ENCODE measurements around the gene ACVR2B. TPM values are rescaled to one million over a fixed set of nuclear protein-coding genes. Genes with fewer than 3 reads are reported as not detected.

ACVR2B gene
- polyA plus RNA-seq, 3 donors from 2014 or later: 0.02 to 0.39 (median 0.04) TPM

GRCh38 chr3:38469852-38470251, 16.2 kb downstream of the ACVR2B start:
- no peak for DNase-seq
- Mint-ChIP-seq H3K27me3 (ENCODE audit: low read depth in 3 of 3) (no peaks in the 10 kb centered on the region), H3K9me3 (peaks cover 3 to 13% (median 10%) of the 10 kb centered on the region in 6 donors), H3K36me3 (peaks cover 5 to 11% (median 8%) of the 10 kb centered on the region in 3 donors), H3K4me3 (no peak overlapping the region), H3K4me1 (peaks cover 0 to 2% of the 10 kb centered on the region in 2 donors), H3K27ac (no peak overlapping the region)

DNA sequence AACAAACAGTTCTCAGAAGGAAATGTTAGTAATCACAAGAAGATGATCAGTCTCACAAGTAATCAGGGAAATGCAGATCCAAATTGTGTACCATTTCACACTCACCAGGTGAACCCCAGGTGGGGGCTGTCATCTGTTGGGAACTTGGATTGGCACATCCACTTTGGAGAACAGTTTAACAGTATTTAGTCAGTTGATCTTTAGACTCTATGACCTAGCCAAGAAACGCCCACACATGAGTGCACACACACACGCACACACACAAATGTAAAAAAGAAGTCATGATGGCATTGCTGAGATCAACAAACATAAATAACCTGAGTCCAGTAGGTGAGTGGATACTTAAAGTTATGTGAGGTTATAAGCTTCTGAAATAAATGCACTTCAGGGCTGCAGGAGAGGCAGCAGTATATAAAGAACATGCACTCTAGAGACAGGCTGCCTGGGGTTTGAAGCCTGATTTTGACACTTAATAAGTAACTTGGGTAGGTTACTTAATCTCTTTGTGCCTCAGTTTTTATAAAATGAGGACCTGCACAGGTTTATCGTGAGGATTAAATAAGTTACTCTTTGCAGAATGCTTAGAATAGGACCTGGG, 17.7 kb downstream of the ACVR2B start:
- DNase-seq: no peak
- Mint-ChIP-seq H3K4me1 (peaks cover 0 to 2% of the 10 kb centered on the region in 2 donors), H3K27me3 (ENCODE audit: low read depth in 3 of 3) (no peaks in the 10 kb centered on the region), H3K27ac (no peak overlapping the region), H3K36me3 (peaks cover 5 to 11% (median 8%) of the 10 kb centered on the region in 3 donors), H3K4me3 (no peak overlapping the region), H3K9me3 (peaks cover 3 to 13% (median 10%) of the 10 kb centered on the region in 6 donors)

GRCh38 chr3:38472342-38472741, 18.7 kb downstream of the ACVR2B start:
- DNase-seq: no peak
- no peak overlapping the region for H3K4me3 Mint-ChIP-seq
- no peaks in the 10 kb centered on the region for H3K27me3 Mint-ChIP-seq (ENCODE audit: low read depth in 3 of 3)
- peaks cover 0 to 2% of the 10 kb centered on the region in 2 donors for H3K4me1 Mint-ChIP-seq
- H3K36me3 Mint-ChIP-seq: peaks cover 5 to 11% (median 8%) of the 10 kb centered on the region in 3 donors
- H3K9me3 Mint-ChIP-seq: peaks cover 3 to 13% (median 10%) of the 10 kb centered on the region in 6 donors
- H3K27ac Mint-ChIP-seq: no peak overlapping the region

DNA sequence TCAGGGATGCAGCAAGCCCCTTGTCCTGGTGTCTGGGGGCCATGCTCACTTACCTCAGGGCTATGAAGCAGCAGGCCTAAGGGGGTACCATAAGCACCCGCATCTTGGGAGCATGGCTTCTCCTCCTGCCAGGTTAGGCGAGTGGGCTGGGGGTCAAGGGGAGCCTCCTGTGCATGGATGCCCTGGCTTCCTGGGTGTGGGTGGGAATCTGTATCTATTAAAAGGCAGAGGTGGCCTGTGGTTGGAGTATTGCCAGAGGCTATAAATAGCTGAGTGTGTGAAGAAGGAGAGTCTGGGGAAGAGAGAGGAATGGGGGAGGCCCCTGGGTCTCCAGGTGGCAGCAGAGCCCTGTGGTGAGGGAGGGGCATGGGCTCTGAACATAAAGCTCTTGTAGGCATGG, 19.5 kb downstream of the ACVR2B start:
- Mint-ChIP-seq H3K27me3 (ENCODE audit: low read depth in 3 of 3) (no peaks in the 10 kb centered on the region), H3K27ac (no peak overlapping the region), H3K4me1 (peaks cover 0 to 2% of the 10 kb centered on the region in 2 donors), H3K4me3 (no peak overlapping the region), H3K36me3 (peaks cover 5 to 11% (median 8%) of the 10 kb centered on the region in 3 donors), H3K9me3 (peaks cover 3 to 13% (median 10%) of the 10 kb centered on the region in 6 donors)
- DNase-seq: no peak

DNA sequence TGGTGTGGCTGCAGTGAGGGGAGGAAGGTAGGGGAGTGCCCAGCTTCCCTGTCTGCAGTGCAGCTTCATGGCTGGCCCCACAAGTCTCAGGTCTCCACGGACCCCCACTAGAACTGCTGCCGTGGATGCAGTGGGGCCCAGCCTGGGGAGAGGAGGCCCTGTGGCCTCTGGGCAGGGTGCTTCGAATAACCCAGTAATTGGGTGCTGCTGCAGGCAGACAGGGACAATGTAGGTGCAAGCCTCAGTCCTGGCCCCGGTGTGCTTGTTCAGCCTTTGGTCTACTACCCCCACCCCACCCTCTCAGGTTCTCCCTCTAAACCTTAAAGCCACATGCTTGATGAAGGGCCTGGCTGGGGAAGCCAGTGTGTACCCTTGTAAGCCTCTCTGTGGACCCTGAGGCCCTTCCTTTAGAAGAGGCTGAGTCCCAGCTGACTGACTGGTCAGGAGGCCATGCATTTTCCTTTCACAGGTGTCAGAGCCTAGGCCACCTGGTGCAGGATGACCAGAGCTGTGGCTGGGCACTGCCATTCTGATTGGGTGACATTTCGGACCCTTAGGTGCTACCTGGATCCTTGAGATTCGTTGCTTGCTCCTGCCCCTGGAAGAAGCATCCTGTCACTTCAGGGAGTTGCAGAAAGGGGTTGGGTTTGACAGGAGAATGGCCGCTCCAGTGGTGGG, 21.4 kb downstream of the ACVR2B start:
- DNase-seq: no peak
- H3K4me1 Mint-ChIP-seq: peaks cover 0 to 2% of the 10 kb centered on the region in 2 donors
- peaks cover 0 to 4% (median under 1%) of the 10 kb centered on the region in 3 donors for H3K36me3 Mint-ChIP-seq
- H3K9me3 Mint-ChIP-seq: peaks cover 0 to 1% (median 0%) of the 10 kb centered on the region in 6 donors
- no peaks in the 10 kb centered on the region for H3K27me3 Mint-ChIP-seq (ENCODE audit: low read depth in 3 of 3)
- H3K27ac Mint-ChIP-seq: no peak overlapping the region
- no peak overlapping the region for H3K4me3 Mint-ChIP-seq

- no peaks in the 10 kb centered on the region for H3K9me3 Mint-ChIP-seq
- H3K27me3 Mint-ChIP-seq (ENCODE audit: low read depth in 3 of 3): no peaks in the 10 kb centered on the region
- H3K27ac Mint-ChIP-seq: peak overlapping the region in 1 of 6 donors; percentile 0
- no peak overlapping the region for H3K4me3 Mint-ChIP-seq
- H3K36me3 Mint-ChIP-seq: peaks cover 0 to 4% (median 0%) of the 10 kb centered on the region in 3 donors
- DNase-seq: no peak
- H3K4me1 Mint-ChIP-seq: peaks cover 0 to 2% of the 10 kb centered on the region in 2 donors
These were observed 22.0 kb downstream of the ACVR2B start for GRCh38 chr3:38475716-38476115.

GRCh38 chr3:38476157-38476756, 22.6 kb downstream of the ACVR2B start:
- Mint-ChIP-seq H3K27me3 (ENCODE audit: low read depth in 3 of 3) (no peaks in the 10 kb centered on the region), H3K9me3 (no peaks in the 10 kb centered on the region), H3K4me3 (no peak overlapping the region), H3K4me1 (peaks cover 0 to 2% of the 10 kb centered on the region in 2 donors), H3K36me3 (peaks cover 0 to 4% (median 0%) of the 10 kb centered on the region in 3 donors), H3K27ac (peak overlapping the region in 1 of 6 donors; percentile 0)
- no peak for DNase-seq

DNA sequence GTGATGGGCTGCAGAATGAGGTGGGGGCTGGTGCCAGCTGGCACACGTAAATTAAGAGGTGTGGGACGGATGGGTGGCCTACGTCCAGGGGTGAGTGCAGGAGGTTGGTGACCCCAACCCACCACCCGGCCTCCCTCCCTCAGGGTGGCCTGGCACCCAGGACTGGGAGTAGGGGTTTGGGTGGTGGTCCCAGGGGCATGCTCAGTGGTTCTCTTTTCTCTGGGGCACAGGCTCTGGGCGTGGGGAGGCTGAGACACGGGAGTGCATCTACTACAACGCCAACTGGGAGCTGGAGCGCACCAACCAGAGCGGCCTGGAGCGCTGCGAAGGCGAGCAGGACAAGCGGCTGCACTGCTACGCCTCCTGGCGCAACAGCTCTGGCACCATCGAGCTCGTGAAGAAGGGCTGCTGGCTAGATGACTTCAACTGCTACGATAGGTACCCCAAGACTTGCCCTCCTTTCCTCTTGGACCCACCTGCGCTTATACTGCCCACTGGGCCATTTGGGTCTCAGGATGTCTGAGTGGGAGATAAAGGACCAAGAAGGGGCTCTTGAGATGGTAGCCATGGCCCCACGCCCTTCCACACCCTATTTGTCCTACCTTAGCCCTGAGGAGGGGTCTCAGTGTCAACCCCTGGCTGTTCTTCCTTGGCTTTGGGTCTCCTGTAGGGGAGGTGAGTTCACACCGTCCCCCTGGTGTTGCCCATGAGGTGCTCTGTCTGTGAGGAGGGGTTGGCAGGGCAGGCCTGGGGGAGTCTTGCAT, 23.5 kb downstream of the ACVR2B start:
- no peak overlapping the region for H3K4me3 Mint-ChIP-seq
- H3K4me1 Mint-ChIP-seq: peaks cover 0 to 2% of the 10 kb centered on the region in 2 donors
- H3K36me3 Mint-ChIP-seq: peaks cover 0 to 7% (median 0%) of the 10 kb centered on the region in 3 donors
- H3K9me3 Mint-ChIP-seq: no peaks in the 10 kb centered on the region
- no peak overlapping the region for H3K27ac Mint-ChIP-seq
- no peaks in the 10 kb centered on the region for H3K27me3 Mint-ChIP-seq (ENCODE audit: low read depth in 3 of 3)
- no peak for DNase-seq

DNA sequence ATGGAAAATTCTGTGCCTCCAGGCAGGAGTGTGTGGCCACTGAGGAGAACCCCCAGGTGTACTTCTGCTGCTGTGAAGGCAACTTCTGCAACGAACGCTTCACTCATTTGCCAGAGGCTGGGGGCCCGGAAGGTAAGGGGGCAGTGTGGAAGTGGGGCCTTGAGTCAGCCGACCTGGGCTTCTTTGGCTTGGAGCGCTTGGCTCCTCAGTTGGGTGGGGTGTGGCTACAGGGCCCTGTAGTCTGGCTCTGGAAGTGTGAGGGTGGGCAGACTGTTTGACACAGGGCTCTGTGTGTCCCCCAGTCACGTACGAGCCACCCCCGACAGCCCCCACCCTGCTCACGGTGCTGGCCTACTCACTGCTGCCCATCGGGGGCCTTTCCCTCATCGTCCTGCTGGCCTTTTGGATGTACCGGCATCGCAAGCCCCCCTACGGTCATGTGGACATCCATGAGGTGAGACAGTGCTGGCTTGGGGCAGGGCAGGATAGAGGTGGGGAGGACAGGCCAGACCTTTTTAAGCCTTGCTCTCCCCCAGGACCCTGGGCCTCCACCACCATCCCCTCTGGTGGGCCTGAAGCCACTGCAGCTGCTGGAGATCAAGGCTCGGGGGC, 24.3 kb downstream of the ACVR2B start:
- Mint-ChIP-seq H3K36me3 (peaks cover 0 to 11% (median 2%) of the 10 kb centered on the region in 3 donors), H3K27ac (no peak overlapping the region), H3K9me3 (no peaks in the 10 kb centered on the region), H3K4me3 (no peak overlapping the region), H3K4me1 (no peaks in the 10 kb centered on the region), H3K27me3 (ENCODE audit: low read depth in 3 of 3) (no peaks in the 10 kb centered on the region)
- DNase-seq: no peak

DNA sequence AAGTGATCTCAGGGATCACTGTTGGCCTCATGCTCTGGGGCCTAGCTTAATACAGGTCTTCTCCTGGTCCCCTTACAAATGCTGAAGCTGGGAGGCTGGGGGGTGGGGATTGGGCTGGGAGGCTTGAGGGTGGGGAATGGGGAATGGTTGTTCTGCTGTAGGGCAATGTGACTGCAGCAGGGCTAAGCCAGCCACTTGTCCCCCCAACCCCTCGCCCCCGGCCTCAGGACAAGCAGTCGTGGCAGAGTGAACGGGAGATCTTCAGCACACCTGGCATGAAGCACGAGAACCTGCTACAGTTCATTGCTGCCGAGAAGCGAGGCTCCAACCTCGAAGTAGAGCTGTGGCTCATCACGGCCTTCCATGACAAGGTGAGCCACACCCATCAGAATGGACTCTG, 25.2 kb downstream of the ACVR2B start:
- DNase-seq: no peak
- Mint-ChIP-seq H3K9me3 (no peaks in the 10 kb centered on the region), H3K27me3 (ENCODE audit: low read depth in 3 of 3) (no peaks in the 10 kb centered on the region), H3K36me3 (peaks cover 0 to 15% (median 4%) of the 10 kb centered on the region in 3 donors), H3K4me3 (no peak overlapping the region), H3K4me1 (no peaks in the 10 kb centered on the region), H3K27ac (peak overlapping the region in 1 of 6 donors; percentile 28)

DNA sequence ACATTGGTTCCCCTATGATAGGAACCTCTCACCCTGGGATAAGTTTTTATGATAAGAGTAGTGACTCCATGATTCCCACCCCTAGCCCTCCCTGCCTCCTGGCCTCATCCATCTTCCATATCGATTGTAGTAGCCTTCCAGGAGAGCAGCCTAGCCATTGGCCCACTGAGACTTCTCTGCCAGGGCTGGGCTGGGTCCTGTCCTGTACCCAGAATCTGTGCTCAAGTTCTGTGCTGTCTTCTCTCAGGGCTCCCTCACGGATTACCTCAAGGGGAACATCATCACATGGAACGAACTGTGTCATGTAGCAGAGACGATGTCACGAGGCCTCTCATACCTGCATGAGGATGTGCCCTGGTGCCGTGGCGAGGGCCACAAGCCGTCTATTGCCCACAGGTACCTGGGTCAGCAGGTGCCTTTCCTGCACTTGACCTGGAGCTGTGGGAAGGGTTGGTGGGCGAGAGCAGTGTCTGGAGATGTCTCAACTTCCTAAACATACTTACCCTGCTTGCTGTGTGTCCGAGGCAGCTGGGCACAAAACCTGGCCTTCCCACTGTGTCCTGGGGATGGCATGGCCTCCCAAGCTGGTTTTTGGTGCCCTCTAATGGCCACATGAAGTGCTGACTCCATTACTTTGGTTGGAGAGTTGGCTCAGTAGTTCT, 25.9 kb downstream of the ACVR2B start:
- H3K36me3 Mint-ChIP-seq: peaks cover 0 to 15% (median 4%) of the 10 kb centered on the region in 3 donors
- DNase-seq: peak; percentile 46 to 57 (median 48)
- no peak overlapping the region for H3K27ac Mint-ChIP-seq
- H3K4me1 Mint-ChIP-seq: no peaks in the 10 kb centered on the region
- no peaks in the 10 kb centered on the region for H3K27me3 Mint-ChIP-seq (ENCODE audit: low read depth in 3 of 3)
- H3K4me3 Mint-ChIP-seq: no peak overlapping the region
- H3K9me3 Mint-ChIP-seq: no peaks in the 10 kb centered on the region

DNA sequence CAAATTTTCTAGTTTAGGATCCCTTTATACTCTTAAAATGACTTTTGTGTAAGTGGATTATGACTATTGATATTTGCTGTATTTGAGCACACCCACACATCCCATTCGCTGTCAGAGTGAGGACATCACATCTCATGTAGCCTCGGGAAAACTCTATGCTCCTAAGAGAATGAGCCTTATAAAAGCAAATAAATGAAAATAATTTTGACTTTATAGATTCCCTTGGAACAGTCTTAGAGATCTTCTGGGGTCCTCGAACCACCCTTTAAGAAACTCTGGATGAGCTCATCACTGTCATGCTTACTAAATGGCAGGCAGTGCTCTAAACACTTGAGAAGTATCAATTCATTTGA, 26.4 kb downstream of the ACVR2B start:
- no peak overlapping the region for H3K4me3 Mint-ChIP-seq
- no peaks in the 10 kb centered on the region for H3K4me1 Mint-ChIP-seq
- no peak for DNase-seq
- H3K27ac Mint-ChIP-seq: no peak overlapping the region
- H3K9me3 Mint-ChIP-seq: no peaks in the 10 kb centered on the region
- peaks cover 3 to 18% (median 4%) of the 10 kb centered on the region in 3 donors for H3K36me3 Mint-ChIP-seq
- H3K27me3 Mint-ChIP-seq (ENCODE audit: low read depth in 3 of 3): peaks cover 0 to 3% (median 0%) of the 10 kb centered on the region in 3 donors

DNA sequence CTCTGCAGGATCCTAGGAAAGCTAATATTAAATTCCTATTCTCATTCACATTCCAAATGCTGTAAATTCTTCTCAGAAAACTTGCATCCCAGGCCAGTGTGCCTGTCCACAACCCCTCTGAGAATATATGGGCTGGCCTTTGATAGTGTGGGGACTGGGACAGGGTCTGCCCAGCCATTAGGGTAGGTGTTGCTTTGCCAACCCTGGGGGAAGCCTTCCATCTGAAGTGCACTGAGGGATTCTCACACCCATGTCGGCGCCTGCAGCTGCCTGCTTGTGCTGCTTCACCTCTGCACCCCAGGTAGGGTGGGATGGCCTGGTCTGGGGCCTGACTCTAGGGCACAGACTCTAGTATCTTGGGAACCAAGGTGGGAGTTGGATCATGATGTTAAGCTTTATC, 27.2 kb downstream of the ACVR2B start:
- DNase-seq: no peak
- Mint-ChIP-seq H3K27me3 (ENCODE audit: low read depth in 3 of 3) (peaks cover 0 to 3% (median 0%) of the 10 kb centered on the region in 3 donors), H3K36me3 (peaks cover 4 to 18% (median 5%) of the 10 kb centered on the region in 3 donors), H3K4me3 (no peak overlapping the region), H3K4me1 (no peaks in the 10 kb centered on the region), H3K27ac (no peak overlapping the region), H3K9me3 (no peaks in the 10 kb centered on the region)

All from immature natural killer cell (primary cell).